GM10248 (cell line): ENCODE data around the gene TMED3.
A peak's percentile ranks its signal among the peaks of the same experiment; 100 is the strongest.

Experiments used
- CTCF ChIA-PET: fragments of 300-600 bp; sonication (Branson Sonifier 250); formaldehyde crosslinking; extraction: SDS; loops from one replicate; lab custom pipeline; 2021; ENCODE audit warnings: antibody characterized with exemption; lab: Yijun Ruan, JAX
- POLR2A ChIA-PET: fragments of 350-650 bp; sonication (Branson Sonifier 250); formaldehyde crosslinking; extraction: SDS; loops from one replicate; lab custom pipeline; 2020; ENCODE audit warnings: antibody characterized with exemption; lab: Yijun Ruan, JAX
- DNase-seq: peaks from one replicate; pipeline ENCODE4 v3.0.0; 2012; ENCODE audit errors: extremely low spot score
- TF ChIP-seq, protein P1 (sequence below): IDR thresholded peaks from 2 replicates; pipeline ENCODE4 v1.5.1; 2012; ENCODE audit warnings: mild to moderate bottlenecking, low read depth; ENCODE audit errors: extremely low read depth, missing control alignments, control extremely low read depth

Gene TMED3

DNA sequence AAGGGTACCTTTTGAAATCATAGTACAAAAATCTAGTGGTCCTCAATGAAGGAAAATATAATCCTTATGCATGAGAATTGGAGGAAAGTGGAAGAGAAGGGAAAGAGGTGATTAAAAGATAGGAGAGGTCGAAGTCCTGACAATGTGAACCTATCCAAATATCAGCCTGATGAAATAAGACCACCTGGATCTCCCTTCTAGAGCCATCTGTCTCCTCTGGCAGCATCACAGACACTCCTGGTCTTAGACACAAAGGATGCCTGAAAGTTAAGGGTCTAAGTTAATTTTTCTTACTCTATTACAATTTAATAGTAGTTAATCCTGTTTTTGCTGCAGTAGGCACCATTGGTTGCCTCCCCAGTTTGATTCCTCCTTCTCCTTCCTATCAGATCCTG, 11.1 kb upstream of the TMED3 start:
- ChIA-PET CTCF (no interaction called here), POLR2A (no interaction called here)
- DNase-seq: no peak
- TF ChIP-seq, protein P1, sequence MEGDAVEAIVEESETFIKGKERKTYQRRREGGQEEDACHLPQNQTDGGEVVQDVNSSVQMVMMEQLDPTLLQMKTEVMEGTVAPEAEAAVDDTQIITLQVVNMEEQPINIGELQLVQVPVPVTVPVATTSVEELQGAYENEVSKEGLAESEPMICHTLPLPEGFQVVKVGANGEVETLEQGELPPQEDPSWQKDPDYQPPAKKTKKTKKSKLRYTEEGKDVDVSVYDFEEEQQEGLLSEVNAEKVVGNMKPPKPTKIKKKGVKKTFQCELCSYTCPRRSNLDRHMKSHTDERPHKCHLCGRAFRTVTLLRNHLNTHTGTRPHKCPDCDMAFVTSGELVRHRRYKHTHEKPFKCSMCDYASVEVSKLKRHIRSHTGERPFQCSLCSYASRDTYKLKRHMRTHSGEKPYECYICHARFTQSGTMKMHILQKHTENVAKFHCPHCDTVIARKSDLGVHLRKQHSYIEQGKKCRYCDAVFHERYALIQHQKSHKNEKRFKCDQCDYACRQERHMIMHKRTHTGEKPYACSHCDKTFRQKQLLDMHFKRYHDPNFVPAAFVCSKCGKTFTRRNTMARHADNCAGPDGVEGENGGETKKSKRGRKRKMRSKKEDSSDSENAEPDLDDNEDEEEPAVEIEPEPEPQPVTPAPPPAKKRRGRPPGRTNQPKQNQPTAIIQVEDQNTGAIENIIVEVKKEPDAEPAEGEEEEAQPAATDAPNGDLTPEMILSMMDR: no peak

GRCh38 chr15:79307251-79307650, 3.7 kb upstream of the TMED3 start:
- CTCF ChIA-PET: no interaction called here
- POLR2A ChIA-PET: no interaction called here
- DNase-seq: no peak
- TF ChIP-seq, protein P1: no peak

GRCh38 chr15:79308874-79309273, 2.0 kb upstream of the TMED3 start:
- no peak for DNase-seq
- CTCF ChIA-PET: interaction anchor here (1.1 to 1.4 kb wide), 2 partner anchors 9 to 12 kb away, joined by 4 to 6 read pairs; no protein-coding TSS in a partner anchor
- POLR2A ChIA-PET: no interaction called here
- TF ChIP-seq, protein P1: no peak

GRCh38 chr15:79310612-79310984, 314 bp upstream of the TMED3 start:
- DNase-seq: no peak
- POLR2A ChIA-PET: interaction anchor here (0.6 kb wide), 1 partner anchor 1403 kb away, joined by 3 read pairs; no protein-coding TSS in a partner anchor
- CTCF ChIA-PET: interaction anchor here (1.0 to 2.1 kb wide), 3 partner anchors 9 to 45 kb away, joined by 3 to 4 read pairs (median 3); no protein-coding TSS in a partner anchor
- TF ChIP-seq, protein P1: no peak

GRCh38 chr15:79311901-79312553, 1.1 kb downstream of the TMED3 start:
- TF ChIP-seq, protein P1: no peak
- CTCF ChIA-PET: interaction anchor here (1.0 to 2.1 kb wide), 4 partner anchors 12 to 55 kb away, joined by 3 to 7 read pairs (median 4); no protein-coding TSS in a partner anchor
- peak; percentile 26 for DNase-seq
- POLR2A ChIA-PET: no interaction called here

- CTCF ChIA-PET: interaction anchor here (0.9 to 2.5 kb wide), 2 partner anchors 24 to 26 kb away, joined by 3 to 9 read pairs; no protein-coding TSS in a partner anchor
- POLR2A ChIA-PET: interaction anchor here (0.6 to 0.7 kb wide), 2 partner anchors 56 to 1696 kb away, joined by 4 to 5 read pairs; no protein-coding TSS in a partner anchor
- TF ChIP-seq, protein P1: no peak
- no peak for DNase-seq
These were observed 3.3 kb downstream of the TMED3 start for GRCh38 chr15:79314186-79314585.
